ENCODE measurements around the gene ILDR2. TPM values are rescaled to one million over a fixed set of nuclear protein-coding genes. Genes with fewer than 3 reads are reported as not detected.

ILDR2 gene
- total and polyA plus RNA-seq, 9 of the 15 experiments (the other 6 are each of a cell fraction or from before 2014, with no cell fraction given), result 0.03 to 0.31 (median 0.18) TPM; not detected in 2

DNA sequence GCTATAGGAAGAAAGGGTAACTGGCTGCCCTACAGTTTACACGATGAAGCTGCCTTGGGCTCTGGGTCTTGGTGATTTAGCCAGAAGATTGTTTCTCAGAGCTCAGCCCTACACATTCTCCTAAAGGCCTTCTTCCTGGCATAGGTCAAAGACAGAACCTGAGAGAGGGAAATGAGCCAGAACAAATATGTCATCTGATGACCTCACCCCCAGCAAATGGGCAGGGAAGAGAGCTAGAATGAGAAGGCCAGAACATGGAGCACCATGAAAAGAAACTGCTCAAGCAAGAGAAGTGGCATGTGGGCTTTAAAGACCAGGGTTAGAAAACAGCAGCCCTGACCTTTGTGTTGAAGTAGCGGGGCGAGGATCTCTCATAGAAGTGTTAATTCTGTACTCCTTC, 5.5 kb upstream of the ILDR2 start:
- H3K36me3 ChIP-seq (ENCODE audit: control insufficient read depth, insufficient read depth, low read length), result no peaks in the 10 kb centered on the region
- no peak overlapping the region for H3K4me3 ChIP-seq
- peaks cover 12 to 14% of the 10 kb centered on the region in 2 experiments; a peak in 4 of 5 replicates for H3K27me3 ChIP-seq (ENCODE audit: control insufficient read depth in 2 of 2, insufficient read depth in 2 of 2, low read length in 2 of 2)
- FAIRE-seq, result no peak
- H3K9me3 ChIP-seq (replicated peaks; ENCODE audit: control insufficient read depth, insufficient read depth, low read depth, low read length), result no peaks in the 10 kb centered on the region
- no peak for ATAC-seq
- BruUV-seq (replicated peaks), result no TSS peak
- H3K9ac ChIP-seq (ENCODE audit: insufficient read depth in 1 of 2, low read depth in 2 of 2, low read length in 2 of 2), result no peak overlapping the region
- peaks cover 0 to 1% of the 10 kb centered on the region in 2 experiments; a peak in 2 of 5 replicates for H3K4me1 ChIP-seq (replicated peaks in 1 of 2; ENCODE audit: control insufficient read depth in 2 of 2, insufficient read depth in 2 of 2, low read length in 2 of 2)
- no peak overlapping the region for H2AFZ ChIP-seq (ENCODE audit: low read depth, low read length)
- no peak overlapping the region for H3K4me2 ChIP-seq (ENCODE audit: insufficient read depth, low read length)
- intact Hi-C loops (cut with micrococcal nuclease) (no loop called here), in situ Hi-C loops (cut with MboI) (no loop called here)
- no peak for DNase-seq (ENCODE audit: extremely low read depth in 1 of 4, low spot score in 3 of 4)
- peaks cover 6% of the 10 kb centered on the region; the same call in 1 of the 2 replicates for H4K20me1 ChIP-seq (replicated peaks; ENCODE audit: control insufficient read depth, insufficient read depth, low read length)
- H3K79me2 ChIP-seq (ENCODE audit: control insufficient read depth, insufficient read depth, low read length), result no peaks in the 10 kb centered on the region
- WGBS (ENCODE audit: insufficient coverage, low coverage, missing lambda C conversion rate), result 0% methylated on average over 3 of the region's 3 CpGs
- H3K9me1 ChIP-seq (ENCODE audit: control insufficient read depth, insufficient read depth, low read length), result no peaks in the 10 kb centered on the region
- POLR2A ChIA-PET, result interaction anchor here (1.0 kb wide), 1 partner anchor 10 kb away, joined by 5 read pairs; no protein-coding TSS in a partner anchor
- H3K27ac ChIP-seq (ENCODE audit: extremely low read depth, low read depth, low read length), result no peak overlapping the region
- CTCF ChIA-PET (ENCODE audit: low intra/inter-chr PET ratio), result no interaction called here
- TF ChIP-seq SMARCA4 (IDR thresholded peaks at IDR 0.05) (no peak), ASH1L (IDR thresholded peaks at IDR 0.05; ENCODE audit: borderline replicate concordance, low read depth, partially characterized antibody) (no peak), HMGN3 (IDR thresholded peaks at IDR 0.05; ENCODE audit: borderline replicate concordance, extremely low read depth, insufficient read length, low read depth, low read length) (no peak), ZNF311 (CRISPR knock-in tag; IDR thresholded peaks at IDR 0.05) (no peak), FOXJ3 (CRISPR knock-in tag; IDR thresholded peaks at IDR 0.05) (no peak), ZNF79 (CRISPR knock-in tag; IDR thresholded peaks at IDR 0.05; ENCODE audit: low read depth) (no peak), TCF7 (IDR thresholded peaks at IDR 0.05; ENCODE audit: borderline replicate concordance) (no peak), SIX5 (IDR thresholded peaks at IDR 0.05; ENCODE audit: borderline replicate concordance in 1 of 2, insufficient read depth in 1 of 2, low read depth in 1 of 2, low read length in 2 of 2) (no peak), ELF2 (CRISPR knock-in tag; IDR thresholded peaks at IDR 0.05) (no peak), TFAM (CRISPR knock-in tag; conservative IDR thresholded peaks at IDR 0.05) (no peak)
- TF ChIP-seq, protein P1, sequence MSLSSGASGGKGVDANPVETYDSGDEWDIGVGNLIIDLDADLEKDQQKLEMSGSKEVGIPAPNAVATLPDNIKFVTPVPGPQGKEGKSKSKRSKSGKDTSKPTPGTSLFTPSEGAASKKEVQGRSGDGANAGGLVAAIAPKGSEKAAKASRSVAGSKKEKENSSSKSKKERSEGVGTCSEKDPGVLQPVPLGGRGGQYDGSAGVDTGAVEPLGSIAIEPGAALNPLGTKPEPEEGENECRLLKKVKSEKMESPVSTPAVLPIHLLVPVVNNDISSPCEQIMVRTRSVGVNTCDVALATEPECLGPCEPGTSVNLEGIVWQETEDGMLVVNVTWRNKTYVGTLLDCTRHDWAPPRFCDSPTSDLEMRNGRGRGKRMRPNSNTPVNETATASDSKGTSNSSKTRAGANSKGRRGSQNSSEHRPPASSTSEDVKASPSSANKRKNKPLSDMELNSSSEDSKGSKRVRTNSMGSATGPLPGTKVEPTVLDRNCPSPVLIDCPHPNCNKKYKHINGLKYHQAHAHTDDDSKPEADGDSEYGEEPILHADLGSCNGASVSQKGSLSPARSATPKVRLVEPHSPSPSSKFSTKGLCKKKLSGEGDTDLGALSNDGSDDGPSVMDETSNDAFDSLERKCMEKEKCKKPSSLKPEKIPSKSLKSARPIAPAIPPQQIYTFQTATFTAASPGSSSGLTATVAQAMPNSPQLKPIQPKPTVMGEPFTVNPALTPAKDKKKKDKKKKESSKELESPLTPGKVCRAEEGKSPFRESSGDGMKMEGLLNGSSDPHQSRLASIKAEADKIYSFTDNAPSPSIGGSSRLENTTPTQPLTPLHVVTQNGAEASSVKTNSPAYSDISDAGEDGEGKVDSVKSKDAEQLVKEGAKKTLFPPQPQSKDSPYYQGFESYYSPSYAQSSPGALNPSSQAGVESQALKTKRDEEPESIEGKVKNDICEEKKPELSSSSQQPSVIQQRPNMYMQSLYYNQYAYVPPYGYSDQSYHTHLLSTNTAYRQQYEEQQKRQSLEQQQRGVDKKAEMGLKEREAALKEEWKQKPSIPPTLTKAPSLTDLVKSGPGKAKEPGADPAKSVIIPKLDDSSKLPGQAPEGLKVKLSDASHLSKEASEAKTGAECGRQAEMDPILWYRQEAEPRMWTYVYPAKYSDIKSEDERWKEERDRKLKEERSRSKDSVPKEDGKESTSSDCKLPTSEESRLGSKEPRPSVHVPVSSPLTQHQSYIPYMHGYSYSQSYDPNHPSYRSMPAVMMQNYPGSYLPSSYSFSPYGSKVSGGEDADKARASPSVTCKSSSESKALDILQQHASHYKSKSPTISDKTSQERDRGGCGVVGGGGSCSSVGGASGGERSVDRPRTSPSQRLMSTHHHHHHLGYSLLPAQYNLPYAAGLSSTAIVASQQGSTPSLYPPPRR (CRISPR knock-in tag; IDR thresholded peaks at IDR 0.05; ENCODE audit: borderline replicate concordance), result no peak
- TF ChIP-seq, protein P2, sequence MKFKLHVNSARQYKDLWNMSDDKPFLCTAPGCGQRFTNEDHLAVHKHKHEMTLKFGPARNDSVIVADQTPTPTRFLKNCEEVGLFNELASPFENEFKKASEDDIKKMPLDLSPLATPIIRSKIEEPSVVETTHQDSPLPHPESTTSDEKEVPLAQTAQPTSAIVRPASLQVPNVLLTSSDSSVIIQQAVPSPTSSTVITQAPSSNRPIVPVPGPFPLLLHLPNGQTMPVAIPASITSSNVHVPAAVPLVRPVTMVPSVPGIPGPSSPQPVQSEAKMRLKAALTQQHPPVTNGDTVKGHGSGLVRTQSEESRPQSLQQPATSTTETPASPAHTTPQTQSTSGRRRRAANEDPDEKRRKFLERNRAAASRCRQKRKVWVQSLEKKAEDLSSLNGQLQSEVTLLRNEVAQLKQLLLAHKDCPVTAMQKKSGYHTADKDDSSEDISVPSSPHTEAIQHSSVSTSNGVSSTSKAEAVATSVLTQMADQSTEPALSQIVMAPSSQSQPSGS (CRISPR knock-in tag; IDR thresholded peaks at IDR 0.05), result no peak
- TF ChIP-seq, protein P3, sequence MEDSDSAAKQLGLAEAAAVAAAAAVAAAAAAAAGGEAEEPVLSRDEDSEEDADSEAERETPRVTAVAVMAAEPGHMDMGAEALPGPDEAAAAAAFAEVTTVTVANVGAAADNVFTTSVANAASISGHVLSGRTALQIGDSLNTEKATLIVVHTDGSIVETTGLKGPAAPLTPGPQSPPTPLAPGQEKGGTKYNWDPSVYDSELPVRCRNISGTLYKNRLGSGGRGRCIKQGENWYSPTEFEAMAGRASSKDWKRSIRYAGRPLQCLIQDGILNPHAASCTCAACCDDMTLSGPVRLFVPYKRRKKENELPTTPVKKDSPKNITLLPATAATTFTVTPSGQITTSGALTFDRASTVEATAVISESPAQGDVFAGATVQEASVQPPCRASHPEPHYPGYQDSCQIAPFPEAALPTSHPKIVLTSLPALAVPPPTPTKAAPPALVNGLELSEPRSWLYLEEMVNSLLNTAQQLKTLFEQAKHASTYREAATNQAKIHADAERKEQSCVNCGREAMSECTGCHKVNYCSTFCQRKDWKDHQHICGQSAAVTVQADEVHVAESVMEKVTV (CRISPR knock-in tag; IDR thresholded peaks at IDR 0.05), result no peak

Data from K562 (cell line).